Stomach (tissue), 4 donors: ENCODE results near the gene GARS1.

Experiments
- POLR2A ChIP-seq, 4 donors: fragments of 450-650 bp; IDR thresholded peaks; one replicate each; pipeline ENCODE4 v1.6.1; 2016; ENCODE audit warnings: antibody characterized with exemption in 4 of 4, control low read depth in 2 of 4, mild to moderate bottlenecking in 1 of 4, moderate library complexity in 1 of 4
- TF ChIP-seq, protein P1 (sequence below), 7 experiments: fragments of 450-650 bp in 4 of 7; fragments of 200-600 bp in 3 of 7; sonication (generic) in 3 of 7; IDR thresholded peaks; one replicate each; pipeline ENCODE4 v1.5.1; 2016 to 2019; ENCODE audit warnings: antibody characterized with exemption in 7 of 7, control low read depth in 2 of 7, mild to moderate bottlenecking in 1 of 7

DNA sequence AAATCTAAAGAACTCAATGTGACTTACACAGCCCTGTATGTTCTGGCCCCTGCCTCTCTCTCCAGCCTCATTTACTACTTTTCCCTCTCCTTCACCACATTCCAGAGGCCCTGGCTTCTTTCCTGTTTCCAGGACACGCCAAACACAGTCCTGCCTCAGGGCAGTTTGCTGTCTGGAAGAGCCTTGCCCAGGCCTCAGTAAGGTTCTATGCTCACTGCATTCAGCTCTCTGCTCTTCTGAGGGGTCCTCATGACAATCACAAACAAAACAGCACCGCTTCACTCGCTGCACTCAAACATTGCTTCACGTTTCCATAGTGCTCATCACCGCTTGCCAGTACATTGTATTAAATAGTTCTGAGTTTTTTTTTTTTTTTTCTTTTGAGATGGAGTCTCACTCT lies 35.1 kb upstream of the GARS1 start:
- TF ChIP-seq, protein P1, sequence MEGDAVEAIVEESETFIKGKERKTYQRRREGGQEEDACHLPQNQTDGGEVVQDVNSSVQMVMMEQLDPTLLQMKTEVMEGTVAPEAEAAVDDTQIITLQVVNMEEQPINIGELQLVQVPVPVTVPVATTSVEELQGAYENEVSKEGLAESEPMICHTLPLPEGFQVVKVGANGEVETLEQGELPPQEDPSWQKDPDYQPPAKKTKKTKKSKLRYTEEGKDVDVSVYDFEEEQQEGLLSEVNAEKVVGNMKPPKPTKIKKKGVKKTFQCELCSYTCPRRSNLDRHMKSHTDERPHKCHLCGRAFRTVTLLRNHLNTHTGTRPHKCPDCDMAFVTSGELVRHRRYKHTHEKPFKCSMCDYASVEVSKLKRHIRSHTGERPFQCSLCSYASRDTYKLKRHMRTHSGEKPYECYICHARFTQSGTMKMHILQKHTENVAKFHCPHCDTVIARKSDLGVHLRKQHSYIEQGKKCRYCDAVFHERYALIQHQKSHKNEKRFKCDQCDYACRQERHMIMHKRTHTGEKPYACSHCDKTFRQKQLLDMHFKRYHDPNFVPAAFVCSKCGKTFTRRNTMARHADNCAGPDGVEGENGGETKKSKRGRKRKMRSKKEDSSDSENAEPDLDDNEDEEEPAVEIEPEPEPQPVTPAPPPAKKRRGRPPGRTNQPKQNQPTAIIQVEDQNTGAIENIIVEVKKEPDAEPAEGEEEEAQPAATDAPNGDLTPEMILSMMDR (IDR thresholded peaks at IDR 0.05) = no peak
- no peak for TF ChIP-seq POLR2A (IDR thresholded peaks at IDR 0.05)
